ENCODE measurements around the gene CPNE5. TPM values are rescaled to one million over a fixed set of nuclear protein-coding genes. Genes with fewer than 3 reads are reported as not detected.

CPNE5 gene
- total and polyA plus RNA-seq, 7 donors = 0.99 to 11.6 (median 3.8) TPM

- WGBS, 2 donors = 96 to 97% methylated on average over 18 of the region's 18 CpGs
- Histone ChIP-seq H3K4me3 (no peak overlapping the region), H3K27ac (no peak overlapping the region), H3K4me1 (no peaks in the 10 kb centered on the region), H3K27me3 (no peaks in the 10 kb centered on the region), H3K36me3 (no peaks in the 10 kb centered on the region), H3K9me3 (no peaks in the 10 kb centered on the region)
- intact Hi-C loops (cut with DNase I) = no loop called here
- peak; percentile 42 for DNase-seq
- TF ChIP-seq POLR2AphosphoS5 (IDR thresholded peaks at IDR 0.05) (no peak), CTCF (IDR thresholded peaks at IDR 0.05) (no peak)
Observed at GRCh38 chr6:36703982-36704381, 135.3 kb downstream of the CPNE5 start.

DNA sequence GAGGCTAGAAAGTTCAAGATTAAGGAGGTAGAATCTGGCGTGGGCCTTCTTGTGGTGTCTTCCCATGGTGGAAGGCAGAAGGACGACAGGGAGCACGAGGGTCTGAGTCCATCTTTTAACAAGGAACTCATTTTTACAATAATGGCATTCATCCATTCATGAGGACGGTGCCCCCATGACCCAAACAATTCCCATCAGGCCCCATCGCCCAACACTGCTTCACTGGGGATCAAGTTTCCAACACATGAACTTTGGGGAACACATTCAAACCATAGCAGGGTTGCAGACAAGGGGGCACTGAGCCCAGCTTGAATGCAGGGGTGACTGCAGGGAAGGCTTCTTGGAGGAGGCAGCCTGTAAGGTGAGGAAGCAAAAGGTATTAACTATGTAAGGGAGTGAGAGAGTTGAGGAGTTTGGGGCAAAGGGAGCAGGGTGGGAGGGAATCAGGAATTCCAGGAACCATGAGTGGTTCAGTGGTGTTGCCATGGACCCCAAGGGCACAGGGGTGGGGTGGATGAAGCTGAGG, 136.1 kb downstream of the CPNE5 start:
- Histone ChIP-seq H3K36me3 (no peaks in the 10 kb centered on the region), H3K27me3 (no peaks in the 10 kb centered on the region), H3K4me3 (no peak overlapping the region), H3K9me3 (no peaks in the 10 kb centered on the region), H3K4me1 (no peaks in the 10 kb centered on the region), H3K27ac (no peak overlapping the region)
- intact Hi-C loops (cut with DNase I) = no loop called here
- TF ChIP-seq EP300 (IDR thresholded peaks at IDR 0.05) (no peak), POLR2AphosphoS5 (IDR thresholded peaks at IDR 0.05) (no peak), POLR2A (IDR thresholded peaks at IDR 0.05) (no peak), CTCF (IDR thresholded peaks at IDR 0.05) (no peak)
- DNase-seq = peak; percentile 19
- 90 to 93% methylated on average over 5 of the region's 5 CpGs for WGBS, 2 donors

DNA sequence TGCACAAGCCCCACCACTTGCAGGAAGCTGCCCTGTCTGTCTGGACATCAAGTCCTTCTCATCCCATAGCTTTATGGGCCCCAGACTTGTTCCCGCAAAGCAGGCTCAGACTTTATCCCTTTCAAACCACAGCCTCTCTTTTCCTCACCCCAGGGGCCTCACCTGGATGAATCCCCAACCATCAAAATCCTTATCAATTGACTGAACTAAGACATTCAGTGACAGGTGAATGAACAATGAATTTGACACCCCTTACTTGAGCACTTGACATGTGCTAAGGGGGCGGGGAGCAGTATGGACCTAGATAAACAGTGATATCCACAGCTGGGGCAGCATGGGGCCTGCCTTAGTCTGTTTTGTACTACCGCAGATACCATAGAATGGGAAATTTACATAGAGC, 136.6 kb downstream of the CPNE5 start:
- WGBS, 2 donors = 93 to 95% methylated on average over 3 of the region's 3 CpGs
- TF ChIP-seq CTCF (IDR thresholded peaks at IDR 0.05) (no peak), POLR2A (IDR thresholded peaks at IDR 0.05) (no peak), EP300 (IDR thresholded peaks at IDR 0.05) (no peak), POLR2AphosphoS5 (IDR thresholded peaks at IDR 0.05) (no peak)
- intact Hi-C loops (cut with DNase I) = no loop called here
- DNase-seq = peak; percentile 22
- no peaks in the 10 kb centered on the region for H3K9me3 ChIP-seq
- no peak overlapping the region for H3K4me3 ChIP-seq
- no peaks in the 10 kb centered on the region for H3K27me3 ChIP-seq
- H3K27ac ChIP-seq = no peak overlapping the region
- no peaks in the 10 kb centered on the region for H3K36me3 ChIP-seq
- H3K4me1 ChIP-seq = no peaks in the 10 kb centered on the region

DNA sequence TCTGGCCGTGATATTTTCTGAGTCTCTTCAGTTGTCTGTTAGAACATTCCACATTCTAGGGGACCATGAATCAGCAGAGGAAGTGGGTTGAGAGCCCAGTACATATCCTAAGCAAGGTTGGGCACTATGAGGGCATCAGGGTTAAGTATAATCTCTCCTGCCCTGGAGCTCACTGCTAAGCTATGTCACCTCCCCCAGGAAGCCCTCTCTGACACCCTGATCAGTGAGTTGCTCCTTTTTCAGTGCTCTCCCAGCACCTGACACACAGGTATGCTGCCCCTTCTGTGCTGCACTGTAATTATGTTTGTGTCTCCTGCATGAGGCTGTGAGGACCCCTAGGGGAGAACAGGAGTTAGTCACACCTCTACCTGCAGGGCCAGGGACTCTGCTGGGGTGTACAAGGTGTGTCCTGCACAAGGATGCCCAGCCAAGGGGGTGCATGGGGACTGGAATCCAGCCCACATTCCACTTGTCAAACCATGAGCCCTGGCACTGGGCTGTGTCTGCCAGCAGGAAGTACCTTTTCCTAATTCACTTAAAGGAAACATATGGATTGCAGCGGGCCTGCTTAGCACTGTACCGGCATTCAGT, 137.7 kb downstream of the CPNE5 start:
- WGBS, 2 donors = 77 to 93% methylated on average over 3 of the region's 3 CpGs
- no peak for TF ChIP-seq EP300 (IDR thresholded peaks at IDR 0.05)
- TF ChIP-seq POLR2AphosphoS5 (IDR thresholded peaks at IDR 0.05) = no peak
- TF ChIP-seq CTCF (IDR thresholded peaks at IDR 0.05) = no peak
- no peak for TF ChIP-seq POLR2A (IDR thresholded peaks at IDR 0.05)
- Histone ChIP-seq H3K27me3 (no peaks in the 10 kb centered on the region), H3K27ac (no peak overlapping the region), H3K9me3 (no peaks in the 10 kb centered on the region), H3K4me1 (no peaks in the 10 kb centered on the region), H3K4me3 (no peak overlapping the region), H3K36me3 (no peaks in the 10 kb centered on the region)
- DNase-seq = peak; percentile 49
- intact Hi-C loops (cut with DNase I) = no loop called here

GRCh38 chr6:36700831-36701230, 138.4 kb downstream of the CPNE5 start:
- intact Hi-C loops (cut with DNase I) = no loop called here
- TF ChIP-seq POLR2A (IDR thresholded peaks at IDR 0.05) (no peak), EP300 (IDR thresholded peaks at IDR 0.05) (no peak), CTCF (IDR thresholded peaks at IDR 0.05) (no peak), POLR2AphosphoS5 (IDR thresholded peaks at IDR 0.05) (no peak)
- DNase-seq = no peak
- Histone ChIP-seq H3K4me3 (no peak overlapping the region), H3K4me1 (no peaks in the 10 kb centered on the region), H3K36me3 (no peaks in the 10 kb centered on the region), H3K27ac (no peak overlapping the region), H3K9me3 (no peaks in the 10 kb centered on the region), H3K27me3 (no peaks in the 10 kb centered on the region)
- WGBS, 2 donors = 76 to 80% methylated on average over 3 of the region's 3 CpGs

Data from sigmoid colon (tissue), 7 donors.